LNCaP clone FGC (cell line): ENCODE data around the gene NPB.

Experiments used
- DNase-seq: peaks from one replicate; pipeline ENCODE4 v3.0.0-alpha.2; 2011; ENCODE audit warnings: low read depth
- H3K4me3 ChIP-seq: 2 replicates; pipeline ENCODE4 v1.5.1; 2011; ENCODE audit warnings: mild to moderate bottlenecking, low read depth, low read length, control low read depth
- CTCF ChIP-seq: IDR thresholded peaks from 2 replicates; pipeline ENCODE4 v1.5.1; 2012; ENCODE audit warnings: mild to moderate bottlenecking; ENCODE audit not compliant: control insufficient read depth, insufficient read depth; ENCODE audit errors: extremely low read depth

Gene NPB

GRCh38 chr17:81930142-81931125 lies 28.4 kb downstream of the NPB start:
- TF ChIP-seq CTCF: no peak
- DNase-seq: no peak
- no peak overlapping the region for H3K4me3 ChIP-seq

- H3K4me3 ChIP-seq: no peak overlapping the region
- no peak for TF ChIP-seq CTCF
- no peak for DNase-seq
These were observed 29.1 kb downstream of the NPB start for GRCh38 chr17:81931189-81931556.

- TF ChIP-seq CTCF: no peak
- H3K4me3 ChIP-seq: no peak overlapping the region
- DNase-seq: no peak
These were observed 29.7 kb downstream of the NPB start for GRCh38 chr17:81931557-81932332.

GRCh38 chr17:81932333-81932983 lies 30.4 kb downstream of the NPB start:
- TF ChIP-seq CTCF: no peak
- no peak for DNase-seq
- no peak overlapping the region for H3K4me3 ChIP-seq

- no peak for DNase-seq
- TF ChIP-seq CTCF: no peak
- no peak overlapping the region for H3K4me3 ChIP-seq
These were observed 31.2 kb downstream of the NPB start for GRCh38 chr17:81933178-81933699.

GRCh38 chr17:81934098-81934757 lies 32.2 kb downstream of the NPB start:
- no peak for TF ChIP-seq CTCF
- DNase-seq: no peak
- no peak overlapping the region for H3K4me3 ChIP-seq
